Mucosa of rectum (tissue), 2 donors: Measurements from ENCODE around the gene SMTN.
"Not testable (repeated sequence)": the region's sequence is repeated elsewhere in the genome, so short reads cannot be mapped to it uniquely, and the experiment has no call there.

Experiments
- H3K27ac ChIP-seq, 2 donors: one replicate each; pipeline ENCODE4 v1.7.0; 2013; ENCODE audit warnings: inconsistent platforms in 2 of 2, low read depth in 2 of 2, low read length in 2 of 2
- H3K27me3 ChIP-seq, 2 donors: one replicate each; pipeline ENCODE4 v1.7.0; 2013; ENCODE audit warnings: low read length in 2 of 2; ENCODE audit not compliant: control insufficient read depth in 2 of 2, insufficient read depth in 2 of 2
- H3K36me3 ChIP-seq, 2 donors: one replicate each; pipeline ENCODE4 v1.7.0; 2013; ENCODE audit warnings: low read length in 2 of 2; ENCODE audit not compliant: control insufficient read depth in 2 of 2, insufficient read depth in 2 of 2
- H3K4me1 ChIP-seq, 2 donors: one replicate each; pipeline ENCODE4 v1.7.0; 2013; ENCODE audit warnings: low read length in 2 of 2, mild to moderate bottlenecking in 1 of 2; ENCODE audit not compliant: control insufficient read depth in 2 of 2, insufficient read depth in 2 of 2
- H3K4me3 ChIP-seq, 2 donors: one replicate each; pipeline ENCODE4 v1.7.0; 2013; ENCODE audit warnings: low read length in 2 of 2
- H3K9ac ChIP-seq, 2 donors: one replicate each; pipeline ENCODE4 v1.7.0; 2013; ENCODE audit warnings: low read length in 2 of 2, low read depth in 1 of 2, mild to moderate bottlenecking in 1 of 2
- H3K9me3 ChIP-seq, 2 donors: one replicate each; pipeline ENCODE4 v1.7.0; 2013; ENCODE audit warnings: low read length in 2 of 2; ENCODE audit not compliant: control insufficient read depth in 2 of 2
- donor health status: healthy.
- donor health status: Normal muscosa, but diverticular disease.

SMTN gene

DNA sequence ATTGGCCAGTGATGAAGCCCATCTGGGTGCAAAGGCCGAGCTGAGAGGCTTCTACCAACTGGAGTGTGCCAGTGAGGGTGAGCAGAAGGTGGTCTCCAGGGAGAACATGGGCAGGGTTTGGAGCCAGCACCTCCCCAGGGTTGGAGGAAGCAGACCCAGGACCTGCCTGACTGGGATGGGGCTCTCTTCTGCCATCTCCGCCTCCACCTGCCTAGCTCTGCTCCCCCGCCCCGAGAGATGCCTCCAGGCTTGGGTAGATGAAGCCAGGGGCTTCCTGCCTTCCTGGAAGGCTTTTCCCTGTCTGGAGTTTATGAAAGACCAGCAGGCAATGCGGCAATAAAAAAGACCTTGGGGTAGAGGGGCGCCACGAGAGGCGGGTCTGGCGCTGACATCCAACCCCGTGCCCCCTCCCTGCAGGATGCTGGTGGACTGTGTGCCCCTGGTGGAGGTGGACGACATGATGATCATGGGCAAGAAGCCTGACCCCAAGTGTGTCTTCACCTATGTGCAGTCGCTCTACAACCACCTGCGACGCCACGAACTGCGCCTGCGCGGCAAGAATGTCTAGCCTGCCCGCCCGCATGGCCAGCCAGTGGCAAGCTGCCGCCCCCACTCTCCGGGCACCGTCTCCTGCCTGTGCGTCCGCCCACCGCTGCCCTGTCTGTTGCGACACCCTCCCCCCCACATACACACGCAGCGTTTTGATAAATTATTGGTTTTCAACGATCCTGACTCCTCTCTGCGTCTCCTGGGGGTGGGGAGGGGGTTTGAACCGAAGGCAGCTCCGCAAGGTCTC lies 23.0 kb downstream of the SMTN start:
- H3K9me3 ChIP-seq, result no peaks in the 10 kb centered on the region
- no peaks in the 10 kb centered on the region for H3K27me3 ChIP-seq
- H3K9ac ChIP-seq, result no peak overlapping the region
- H3K4me1 ChIP-seq, result peaks cover 7 to 16% of the 10 kb centered on the region in 2 donors
- H3K4me3 ChIP-seq, result no peak overlapping the region
- H3K36me3 ChIP-seq, result peaks cover 15 to 18% of the 10 kb centered on the region in 2 donors
- peak overlapping the region in 1 of 2 donors; percentile 63 for H3K27ac ChIP-seq

DNA sequence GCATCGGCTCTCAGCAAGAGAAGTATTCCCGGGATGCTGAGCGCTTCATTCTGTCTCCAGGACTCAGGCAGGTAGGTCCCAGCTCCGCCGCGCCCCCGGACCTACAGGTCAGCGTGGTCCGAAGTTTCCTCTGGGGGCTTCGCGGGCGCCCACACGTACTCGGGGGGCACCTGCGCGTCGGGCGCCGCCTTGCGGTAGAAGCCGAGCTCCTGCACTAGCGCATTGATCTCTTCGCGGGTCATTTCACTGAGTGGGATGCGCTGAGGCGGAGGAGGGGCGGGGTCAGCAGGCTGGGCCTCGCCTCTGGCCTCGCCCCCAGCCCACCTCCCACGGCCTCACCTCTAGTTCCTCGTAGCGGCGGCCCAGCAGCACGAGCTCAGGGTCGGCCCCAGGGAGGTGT lies 23.8 kb downstream of the SMTN start:
- Histone ChIP-seq H3K9me3 (no peaks in the 10 kb centered on the region), H3K36me3 (peaks cover 8 to 11% of the 10 kb centered on the region in 2 donors), H3K27me3 (no peaks in the 10 kb centered on the region), H3K9ac (no peak overlapping the region), H3K4me1 (peaks cover 7 to 16% of the 10 kb centered on the region in 2 donors), H3K27ac (peak overlapping the region; percentile 10 to 61), H3K4me3 (no peak overlapping the region)

DNA sequence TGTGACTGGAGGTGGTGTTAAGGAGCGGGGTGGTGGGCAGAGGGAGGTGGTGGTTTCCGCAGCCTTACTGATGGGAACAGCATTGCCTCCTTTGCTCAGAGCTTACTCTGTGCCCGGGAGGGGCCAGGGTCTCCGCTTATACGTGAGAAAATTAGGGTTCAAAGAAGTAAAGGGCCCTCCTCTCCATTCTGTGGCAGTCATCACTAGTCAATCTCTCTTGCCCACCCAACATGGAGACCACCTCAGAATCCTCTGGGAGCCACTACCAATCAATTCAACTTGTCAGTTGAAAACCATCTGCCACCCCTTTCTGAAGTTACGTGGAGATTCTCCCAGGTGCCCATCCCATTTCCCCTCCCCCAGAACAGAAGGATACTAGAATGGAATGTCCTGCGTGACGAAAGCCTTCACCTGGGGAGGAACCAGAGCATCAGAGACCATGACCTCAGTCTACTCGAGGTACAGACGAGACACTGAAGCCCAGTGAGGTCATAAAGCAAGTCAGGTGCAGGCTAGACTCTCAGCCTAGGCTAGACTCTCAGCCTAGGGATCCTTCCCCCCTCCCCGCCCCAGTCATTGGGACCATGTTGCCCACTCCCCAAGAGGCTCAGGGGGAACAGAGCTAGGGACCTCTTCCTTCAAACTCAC lies 24.3 kb downstream of the SMTN start:
- H3K9ac ChIP-seq, result no peak overlapping the region
- H3K27me3 ChIP-seq, result no peaks in the 10 kb centered on the region
- no peaks in the 10 kb centered on the region for H3K9me3 ChIP-seq
- H3K4me1 ChIP-seq, result peaks cover 7 to 16% of the 10 kb centered on the region in 2 donors
- H3K4me3 ChIP-seq, result peak overlapping the region in 1 of 2 donors; percentile 80
- peaks cover 7 to 11% of the 10 kb centered on the region in 2 donors for H3K36me3 ChIP-seq
- peak overlapping the region; percentile 10 to 88 for H3K27ac ChIP-seq

DNA sequence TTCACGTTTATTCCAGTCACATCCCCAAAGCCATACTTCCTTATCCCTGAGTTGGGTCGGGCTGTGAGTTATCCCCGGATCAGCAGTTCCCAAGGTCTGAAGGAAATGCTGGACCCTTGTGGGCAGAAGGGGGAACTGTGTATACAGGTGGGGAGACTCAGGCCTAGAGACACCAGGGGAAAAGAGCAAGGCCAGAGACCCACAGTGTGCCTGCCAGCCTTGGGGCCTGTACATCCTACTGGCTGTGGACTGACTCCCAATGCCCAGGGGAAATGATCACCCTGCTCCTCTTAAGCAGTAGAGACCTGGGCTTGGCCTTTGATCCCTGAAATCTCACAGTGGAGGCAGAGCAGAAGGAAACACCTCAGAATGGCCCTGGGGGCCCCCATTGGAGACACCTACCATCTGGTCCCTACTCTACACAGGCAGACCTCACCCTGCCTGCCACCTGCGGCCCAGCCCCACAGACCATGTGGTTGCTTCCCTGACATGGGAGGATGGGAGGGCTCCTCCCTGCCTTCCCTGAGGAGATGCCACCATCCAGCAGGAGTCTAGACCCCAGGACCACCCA lies 25.0 kb downstream of the SMTN start:
- Histone ChIP-seq H3K27me3 (no peaks in the 10 kb centered on the region), H3K9ac (peak overlapping the region; percentile 47 to 86), H3K4me1 (peaks cover 7 to 16% of the 10 kb centered on the region in 2 donors), H3K27ac (peak overlapping the region; percentile 88 to 91), H3K9me3 (no peaks in the 10 kb centered on the region), H3K36me3 (peaks cover 5 to 11% of the 10 kb centered on the region in 2 donors), H3K4me3 (peak overlapping the region; percentile 75 to 80)

DNA sequence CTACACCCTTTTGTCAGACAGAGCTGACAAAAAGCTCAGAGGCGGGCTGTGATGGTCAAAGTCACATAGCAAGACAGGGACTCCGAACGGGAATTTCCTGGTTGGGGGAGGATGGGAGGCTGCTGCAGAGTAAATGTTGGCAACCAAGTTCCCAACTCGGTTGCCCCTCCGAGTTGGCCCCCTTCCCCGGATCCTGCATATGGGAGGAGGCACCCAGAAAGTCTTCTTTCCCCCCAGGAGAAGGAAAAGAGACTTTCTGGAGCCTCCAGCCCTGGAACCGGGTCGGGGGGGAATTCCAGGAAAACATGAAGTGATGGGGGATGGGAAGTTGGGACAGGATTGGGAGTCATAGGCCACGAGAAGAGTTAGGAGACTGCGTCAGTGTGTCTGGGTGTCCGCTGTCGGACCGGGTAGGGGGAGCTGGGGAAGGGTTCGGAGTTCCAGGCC lies 25.6 kb downstream of the SMTN start:
- Histone ChIP-seq H3K27ac (peak overlapping the region; percentile 88 to 91), H3K9me3 (no peaks in the 10 kb centered on the region), H3K9ac (peak overlapping the region; percentile 79 to 86), H3K36me3 (peaks cover 2 to 11% of the 10 kb centered on the region in 2 donors), H3K4me1 (peaks cover 7 to 16% of the 10 kb centered on the region in 2 donors), H3K4me3 (peak overlapping the region; percentile 75 to 80), H3K27me3 (no peaks in the 10 kb centered on the region)

DNA sequence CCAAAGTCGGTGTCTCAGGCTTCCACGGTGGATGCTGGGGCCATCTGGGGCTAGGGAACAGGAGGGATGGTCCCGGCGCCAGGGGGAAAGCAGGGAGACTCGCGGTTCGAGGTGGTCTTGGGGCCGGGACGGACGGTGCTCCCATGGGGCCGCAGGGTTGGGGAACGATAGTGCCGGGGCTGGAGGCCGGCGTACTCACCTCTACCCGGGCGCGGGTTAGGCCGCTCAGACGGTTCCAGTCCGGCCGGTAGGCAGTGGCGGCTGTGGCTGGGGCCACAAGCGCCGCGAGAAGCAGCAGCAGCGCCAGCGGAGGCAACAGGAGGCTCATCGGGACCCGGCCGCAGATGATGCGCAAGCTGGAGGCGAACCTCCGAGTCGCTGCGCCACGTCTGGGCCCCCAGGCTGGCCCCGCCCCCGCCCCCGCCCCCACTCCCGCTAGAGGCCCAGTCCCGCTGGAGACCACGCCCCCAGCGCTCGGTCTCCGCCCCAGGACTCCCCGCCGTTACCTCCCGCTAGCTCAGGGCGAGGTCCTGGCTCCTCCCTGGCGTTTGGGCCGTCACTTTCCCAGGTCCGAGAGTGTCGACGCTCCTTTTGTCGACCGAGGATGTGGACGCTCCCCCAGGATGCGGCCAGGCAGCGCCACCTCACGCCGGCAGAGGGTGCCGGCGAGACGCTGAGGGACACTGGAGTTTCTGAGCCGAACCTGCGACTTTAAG lies 26.2 kb downstream of the SMTN start, which contains the start of gene SELENOM:
SELENOM (minus strand) TSS at position 391 of the 716 bp plus-strand sequence; CDS start at position 328, 63 bp downstream.
- Histone ChIP-seq H3K9ac (peak within 1 kb of the TSS; percentile 79 to 86), H3K27me3 (no peaks in the 10 kb centered on the region), H3K4me1 (peaks cover 7 to 16% of the 10 kb centered on the region in 2 donors), H3K27ac (peak within 1 kb of the TSS; percentile 88 to 91), H3K4me3 (peak within 1 kb of the TSS; percentile 75 to 80), H3K36me3 (peaks cover 2 to 11% of the 10 kb centered on the region in 2 donors), H3K9me3 (no peaks in the 10 kb centered on the region)

DNA sequence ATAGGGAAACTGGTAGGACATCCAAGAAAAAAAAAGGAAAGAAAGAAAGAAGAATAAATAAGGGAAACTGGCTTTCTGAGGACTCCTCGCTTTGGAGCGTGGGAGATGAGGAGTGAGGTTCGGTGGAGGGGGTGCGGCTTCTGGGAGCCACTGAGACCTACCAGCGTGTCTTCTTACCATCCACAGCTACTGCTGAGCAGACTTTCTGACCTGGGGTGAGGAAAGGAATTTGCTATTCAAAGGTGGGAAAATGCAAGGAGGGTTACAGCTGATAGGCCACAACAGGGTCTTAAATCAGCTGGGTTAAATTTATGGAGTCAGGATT lies 26.7 kb downstream of the SMTN start:
- H3K27ac ChIP-seq, result peak overlapping the region; percentile 43 to 61
- H3K4me3 ChIP-seq, result peak overlapping the region; percentile 62 to 77
- peak overlapping the region; percentile 8 to 65 for H3K9ac ChIP-seq

DNA sequence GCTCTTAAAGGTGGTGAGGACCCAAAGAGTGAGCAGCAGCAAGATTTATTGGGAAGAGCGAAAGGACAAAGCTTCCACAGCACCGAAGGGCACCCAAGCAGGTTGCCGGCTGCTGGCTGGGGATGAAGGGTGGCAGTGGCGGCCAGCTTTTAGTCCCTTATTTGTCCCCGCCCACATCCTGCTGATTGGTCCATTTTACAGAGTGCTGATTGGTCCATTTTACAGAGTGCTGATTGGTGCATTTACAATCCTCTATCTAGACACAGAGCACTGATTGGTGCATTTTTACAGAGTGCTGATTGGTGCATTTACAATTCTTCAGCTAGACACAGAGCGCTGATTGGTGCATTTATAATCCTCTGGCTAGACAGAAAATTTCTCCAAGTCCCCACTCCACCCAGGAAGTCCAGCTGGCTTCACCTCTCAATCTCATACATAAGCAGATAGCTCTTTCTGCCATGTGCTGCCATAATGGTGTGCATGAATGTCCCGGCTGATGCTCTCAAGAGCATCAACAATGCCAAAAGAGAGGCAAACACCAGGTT lies 31.5 kb downstream of the SMTN start:
- not testable (repeated sequence) for H3K9ac ChIP-seq, H3K36me3 ChIP-seq, H3K9me3 ChIP-seq, H3K27ac ChIP-seq, H3K27me3 ChIP-seq, H3K4me3 ChIP-seq, H3K4me1 ChIP-seq

More for the DNA sequence above, 26.7 kb downstream of the SMTN start:
- Histone ChIP-seq H3K36me3 (peaks cover 0 to 11% of the 10 kb centered on the region in 2 donors), H3K27me3 (no peaks in the 10 kb centered on the region), H3K9me3 (no peaks in the 10 kb centered on the region), H3K4me1 (peaks cover 7 to 16% of the 10 kb centered on the region in 2 donors)

DNA sequence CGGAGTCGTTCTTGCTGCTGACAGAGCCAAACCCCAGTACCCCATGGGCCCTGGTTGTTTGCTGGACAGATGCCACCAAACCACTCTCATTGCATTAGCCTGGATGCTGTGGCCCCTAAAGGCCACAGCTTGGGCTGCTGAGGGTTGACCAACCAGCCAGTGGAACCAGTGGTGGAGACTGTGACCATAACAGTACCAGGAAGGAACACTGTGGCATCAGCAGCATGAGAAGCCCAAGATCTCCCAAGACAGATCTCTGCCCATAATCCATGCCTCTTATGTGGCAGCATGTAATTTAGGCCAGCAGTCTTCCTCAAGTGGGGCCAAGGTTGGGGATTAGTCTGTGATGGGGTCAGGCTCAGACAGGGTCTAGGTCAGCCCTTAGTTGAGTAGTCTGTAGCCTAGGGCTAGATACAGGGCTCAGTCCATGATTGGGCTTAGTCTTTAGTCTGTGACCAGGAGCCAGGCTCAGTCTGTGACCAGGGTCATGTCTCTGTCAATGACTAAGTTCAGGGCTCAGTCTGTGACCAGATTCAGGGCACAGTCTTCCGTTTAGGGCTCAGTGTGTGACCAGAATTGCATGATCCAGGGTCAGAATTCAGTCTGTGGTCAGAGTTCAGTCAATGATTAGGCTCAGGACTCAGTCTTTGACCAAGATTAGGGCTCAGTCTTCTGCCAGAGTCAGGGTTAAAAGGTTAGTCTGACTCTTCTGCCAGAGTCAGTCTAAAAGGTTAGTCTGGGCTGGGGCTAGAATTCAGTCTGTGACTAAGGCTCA lies 37.1 kb downstream of the SMTN start:
- Histone ChIP-seq H3K27ac (no peak overlapping the region), H3K9ac (no peak overlapping the region), H3K4me3 (no peak overlapping the region), H3K36me3 (no peaks in the 10 kb centered on the region), H3K4me1 (peaks cover 12 to 18% of the 10 kb centered on the region in 2 donors), H3K27me3 (no peaks in the 10 kb centered on the region), H3K9me3 (no peaks in the 10 kb centered on the region)
